ENCODE data around the gene CFAP20DC. TPM values are rescaled to one million over a fixed set of nuclear protein-coding genes. Genes with fewer than 3 reads are reported as not detected.
"Not testable (repeated sequence)": the region's sequence is repeated elsewhere in the genome, so short reads cannot be mapped to it uniquely, and the experiment has no call there.

The CFAP20DC gene
- total RNA-seq, 1 donor from 2014 or later: 1.2 TPM

DNA sequence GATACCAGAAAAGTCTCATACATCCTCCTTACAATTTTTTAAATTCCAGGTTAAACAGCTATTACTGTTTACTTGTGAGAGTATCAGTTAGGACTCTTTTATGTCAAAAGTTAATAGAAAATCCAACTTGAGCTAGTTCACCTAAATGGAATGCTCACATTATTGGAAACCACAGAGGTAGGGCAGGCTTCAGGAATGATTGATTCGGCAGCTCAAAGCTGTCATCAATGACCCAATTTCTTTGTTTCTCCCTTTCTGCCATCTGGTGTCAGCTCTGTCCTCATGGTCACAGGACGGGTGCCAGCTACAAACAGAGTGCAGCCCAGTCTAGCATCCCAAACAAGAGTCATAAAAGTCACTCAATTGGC, 32.2 kb downstream of the CFAP20DC start:
- no peak for DNase-seq

DNA sequence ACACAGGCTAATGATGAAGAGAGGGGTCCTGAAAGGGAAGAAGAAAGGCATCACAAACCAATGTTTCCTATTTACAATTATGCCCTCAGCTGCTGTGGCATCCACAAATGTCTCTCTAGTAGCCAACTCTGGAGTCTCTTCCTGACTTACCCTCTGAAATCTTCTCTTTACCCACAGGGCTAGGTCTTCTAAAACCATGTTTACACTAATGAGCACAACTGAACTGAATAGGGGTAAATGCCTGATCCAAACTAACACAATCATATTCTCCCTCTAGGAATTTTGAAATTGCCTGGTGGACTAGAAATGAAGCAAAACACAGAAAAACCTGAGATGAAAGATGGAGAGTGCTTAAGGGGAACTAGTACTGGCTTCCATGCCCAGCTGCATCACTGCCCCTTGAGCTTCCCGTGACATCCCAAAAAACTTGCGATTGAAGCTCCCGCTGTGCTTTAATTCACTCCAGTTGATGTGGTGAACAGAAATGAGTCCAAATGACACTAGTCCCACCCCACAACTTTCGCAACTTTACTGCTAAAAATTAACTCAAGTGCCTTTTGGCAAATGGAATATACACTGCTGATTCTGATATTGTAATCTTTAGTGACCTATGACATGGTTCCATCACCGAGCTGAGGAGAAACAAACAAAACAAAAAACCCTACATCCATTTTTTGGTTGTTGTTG, 32.8 kb downstream of the CFAP20DC start:
- no peak for DNase-seq

DNA sequence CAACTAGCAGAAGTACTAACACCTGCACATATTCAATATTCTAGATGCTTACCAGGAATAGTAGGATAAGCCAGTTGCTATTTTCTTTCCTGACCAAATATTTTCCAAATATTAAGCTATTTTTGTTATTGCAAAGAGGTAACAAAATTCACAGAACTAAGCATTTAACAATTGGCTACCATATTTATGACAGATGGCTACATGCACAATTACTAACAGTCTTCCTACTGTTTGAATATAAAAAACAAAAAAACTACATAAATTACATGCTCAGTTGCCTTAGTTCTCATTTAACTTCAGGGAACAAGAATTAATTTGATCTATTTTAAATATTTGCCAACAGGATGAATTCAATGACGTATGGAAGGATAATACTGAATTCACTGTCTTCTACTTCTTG, 36.2 kb downstream of the CFAP20DC start:
- DNase-seq: no peak

DNA sequence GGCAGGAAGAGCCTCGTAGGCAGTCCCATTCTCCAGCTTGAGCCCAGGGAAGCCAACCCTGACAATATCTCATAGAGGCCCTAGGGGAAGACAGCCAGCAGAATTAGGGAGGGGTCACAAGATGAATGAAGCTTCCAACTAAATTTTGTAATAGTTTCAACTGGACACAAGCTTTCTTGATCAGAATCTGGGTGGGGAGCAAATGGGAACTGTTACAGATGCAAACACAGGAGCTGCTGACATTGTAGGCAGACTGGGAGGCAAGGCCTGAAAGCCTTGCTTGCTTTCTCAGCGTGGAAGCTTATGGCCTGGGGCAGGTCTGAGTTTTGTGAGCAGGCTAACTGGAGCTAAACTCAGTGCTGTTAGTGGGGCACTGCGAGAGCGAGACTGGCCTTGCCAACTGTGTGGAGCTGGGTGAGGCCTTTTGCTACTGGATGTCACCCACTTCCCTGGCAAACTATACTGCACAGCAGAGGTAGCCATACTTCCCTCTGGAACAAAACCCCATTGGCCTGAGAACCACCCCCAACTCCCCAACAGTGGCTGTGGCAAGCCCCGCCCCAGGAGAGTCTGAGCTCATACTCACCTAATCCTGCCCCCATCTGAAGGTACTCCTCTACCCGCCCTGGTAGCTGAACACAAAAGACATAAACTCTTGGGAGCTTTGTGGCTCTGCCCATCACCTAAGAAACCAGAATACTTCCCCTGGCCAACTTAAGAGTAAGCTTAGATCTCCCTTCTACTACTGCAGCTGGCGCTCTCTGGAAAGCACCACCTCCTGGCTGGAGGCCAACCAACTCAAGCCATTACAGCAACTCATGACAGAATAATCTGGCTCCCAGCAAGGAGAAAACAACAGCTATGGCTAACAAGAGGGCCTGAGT, 42.9 kb downstream of the CFAP20DC start:
- peak; percentile 21 for DNase-seq

DNA sequence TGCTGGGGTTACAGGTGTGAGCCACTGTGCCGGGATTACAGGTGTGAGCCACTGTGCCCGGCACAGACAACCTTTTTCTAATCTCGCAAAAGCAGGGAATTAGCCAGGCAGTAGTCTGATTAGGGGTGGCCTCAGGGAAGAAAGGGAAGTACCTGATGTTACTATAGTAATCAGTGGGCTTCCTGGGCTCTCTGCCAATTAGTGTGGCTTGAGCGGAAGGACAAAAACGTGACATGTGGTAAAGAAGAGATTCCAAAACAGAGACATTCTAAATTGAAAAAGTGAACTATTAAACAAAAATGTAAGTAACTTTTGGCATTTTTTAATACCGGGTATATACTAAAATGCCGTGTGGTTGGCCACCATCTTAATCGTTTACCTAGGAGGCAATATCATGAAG, 48.1 kb downstream of the CFAP20DC start:
- DNase-seq: peak; percentile 34

DNA sequence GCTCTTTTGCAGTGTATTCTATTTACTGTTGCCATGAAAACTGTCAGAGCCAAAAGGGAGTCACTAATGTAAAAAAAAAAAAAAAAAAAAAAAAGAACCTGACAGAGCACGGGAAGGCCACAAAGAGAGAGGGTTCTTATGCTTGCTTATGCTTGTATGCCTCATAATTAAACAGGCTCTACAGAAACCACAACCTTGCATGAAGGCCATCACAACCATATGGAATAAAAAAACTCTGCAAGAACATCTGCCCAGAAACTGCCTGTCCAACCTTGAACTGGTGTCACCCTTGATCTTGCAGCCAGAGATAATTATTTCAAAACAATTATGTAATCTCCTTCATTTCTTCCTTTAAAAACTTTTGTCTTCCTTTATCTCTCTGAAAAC, 50.1 kb downstream of the CFAP20DC start:
- no peak for DNase-seq

DNA sequence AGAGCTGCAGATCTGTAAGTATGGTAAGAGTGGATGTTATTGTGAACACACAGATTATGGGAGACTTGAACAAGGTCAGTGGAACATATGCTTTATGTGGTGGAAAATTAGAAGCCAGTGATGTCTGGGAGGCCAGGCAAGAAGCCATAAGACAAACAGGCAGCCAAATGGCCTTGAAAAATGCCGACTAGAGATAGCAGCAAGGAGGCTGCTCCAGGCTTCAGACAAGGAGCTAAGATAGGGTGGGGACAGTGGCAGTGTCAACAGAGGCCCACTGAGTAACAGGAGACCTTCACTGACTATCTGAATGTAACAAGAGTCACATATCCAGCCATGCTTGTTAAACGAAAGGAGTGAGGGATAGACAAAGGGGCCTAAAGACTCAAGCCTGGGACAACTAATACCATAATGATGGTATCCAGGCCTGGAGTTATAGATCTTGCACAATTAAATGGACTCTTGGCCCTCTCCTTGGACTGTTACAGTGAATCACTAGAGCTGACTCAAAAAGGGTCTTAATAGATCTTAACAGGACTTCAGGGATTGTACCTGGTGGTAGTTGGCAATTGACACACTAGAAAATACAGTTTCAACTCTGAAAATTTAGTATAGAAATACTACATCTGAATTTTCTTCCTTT, 50.6 kb downstream of the CFAP20DC start:
- DNase-seq: no peak

DNA sequence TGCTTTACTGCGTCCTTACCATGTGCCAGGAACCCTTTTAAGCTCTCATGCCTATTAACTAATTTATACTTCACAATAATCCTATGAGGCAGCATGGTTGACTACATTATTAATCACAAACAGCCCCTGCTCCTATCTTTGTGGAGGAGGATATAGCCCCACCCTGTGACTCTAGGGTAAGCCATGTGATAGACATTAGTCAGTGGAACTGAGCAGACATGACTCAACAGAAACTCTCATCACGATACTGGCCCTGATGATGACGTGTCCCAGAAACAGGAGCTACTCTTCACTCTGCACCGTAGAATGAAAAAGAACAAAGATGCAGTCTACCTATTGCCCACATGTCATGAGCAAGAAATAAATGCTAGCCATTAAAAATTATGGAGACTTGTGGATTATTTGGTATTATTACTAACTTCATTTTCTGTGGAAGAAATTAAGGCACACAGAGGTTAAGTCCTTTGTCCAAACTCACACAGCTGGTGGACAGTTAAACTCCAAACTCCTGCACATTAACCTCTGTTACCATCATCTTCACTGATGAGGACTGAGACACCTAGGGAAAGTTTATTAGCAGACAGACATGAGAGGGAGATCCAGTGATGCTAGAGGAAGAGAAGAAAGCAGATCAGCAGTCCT, 51.2 kb downstream of the CFAP20DC start:
- DNase-seq: peak; percentile 82

DNA sequence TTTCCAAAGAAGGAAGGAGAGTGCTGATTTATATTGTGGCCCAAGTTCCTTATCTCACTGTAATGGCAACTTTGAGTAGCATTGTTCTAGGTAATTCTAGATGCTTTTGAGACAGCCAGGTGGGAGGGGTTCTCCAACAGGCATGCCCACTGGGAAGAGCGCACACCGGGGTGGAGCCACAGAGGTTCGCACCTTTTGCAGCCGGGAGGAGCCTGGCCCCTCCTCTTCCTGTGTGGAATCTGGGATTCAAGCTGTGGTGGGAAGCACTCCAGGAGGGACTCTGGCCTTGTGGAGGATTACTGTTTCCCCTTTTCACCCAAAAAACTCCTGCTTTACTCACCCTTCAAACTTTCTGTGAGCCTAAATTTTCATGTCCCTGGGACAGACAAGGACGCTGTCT, 53.1 kb downstream of the CFAP20DC start:
- DNase-seq: no peak

DNA sequence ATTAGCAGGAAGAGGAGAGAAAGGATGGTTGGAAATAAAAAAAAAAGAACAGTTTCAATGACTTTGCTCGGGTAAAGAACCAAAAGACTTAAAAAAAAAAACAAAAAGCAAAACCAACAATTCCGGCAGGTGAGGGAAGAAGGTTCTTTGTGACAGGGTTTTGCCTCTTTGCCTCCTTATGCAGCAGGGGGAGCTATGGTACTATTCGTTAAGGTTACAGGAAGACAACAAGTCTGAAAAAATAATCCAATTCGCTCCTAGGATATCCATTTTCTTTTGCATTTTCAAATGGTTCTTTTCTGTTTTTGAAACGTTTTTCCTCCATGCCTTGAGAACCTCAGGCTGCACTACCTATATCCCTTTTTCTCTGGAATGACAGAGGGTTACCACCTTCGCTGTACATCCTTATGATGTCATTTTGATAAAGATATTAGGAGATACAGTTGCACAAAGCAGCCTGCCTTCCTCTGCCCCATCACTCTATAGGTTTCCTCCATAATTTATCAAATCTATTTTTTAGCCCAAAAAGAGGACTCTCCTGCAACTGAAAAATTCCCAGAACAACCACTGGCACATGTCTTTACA, 55.0 kb downstream of the CFAP20DC start:
- peak; percentile 81 for DNase-seq

DNA sequence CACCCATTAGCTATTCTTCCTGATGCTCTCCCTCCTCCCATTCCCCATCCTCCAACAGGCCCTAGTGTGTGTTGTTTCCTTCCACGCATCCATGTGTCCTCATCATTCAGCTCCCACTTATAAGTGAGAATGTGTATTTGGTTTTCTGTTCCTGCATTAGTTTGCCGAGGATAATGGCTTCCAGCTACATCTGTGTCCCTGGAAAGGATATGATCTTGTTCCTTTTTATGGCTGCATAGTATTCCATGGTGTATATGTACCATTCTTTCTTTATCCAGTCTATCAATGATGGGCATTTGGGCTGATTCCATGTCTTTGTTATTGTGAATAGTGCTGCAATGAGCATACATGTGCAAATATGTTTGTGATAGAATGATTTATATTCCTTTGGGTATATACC, 56.3 kb downstream of the CFAP20DC start:
- DNase-seq: no peak

DNA sequence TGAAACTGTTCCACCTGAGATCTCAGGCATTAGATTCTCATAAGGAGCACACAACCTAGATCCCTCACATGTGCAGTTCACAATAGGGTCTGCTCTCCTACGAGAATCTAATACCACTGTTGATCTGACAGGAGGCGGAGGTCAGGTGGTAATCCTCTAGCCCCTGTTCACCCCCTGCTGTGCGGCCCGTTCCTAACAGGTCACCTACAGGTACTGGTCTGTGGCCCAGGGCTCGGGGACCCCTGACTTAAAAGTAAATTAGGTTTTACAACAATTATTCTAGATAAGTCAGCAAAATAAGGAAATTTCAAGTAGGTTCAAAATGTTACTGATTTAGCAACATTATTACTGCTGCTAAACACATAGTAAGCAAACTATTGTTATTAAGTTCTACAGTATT, 58.2 kb downstream of the CFAP20DC start:
- no peak for DNase-seq

DNA sequence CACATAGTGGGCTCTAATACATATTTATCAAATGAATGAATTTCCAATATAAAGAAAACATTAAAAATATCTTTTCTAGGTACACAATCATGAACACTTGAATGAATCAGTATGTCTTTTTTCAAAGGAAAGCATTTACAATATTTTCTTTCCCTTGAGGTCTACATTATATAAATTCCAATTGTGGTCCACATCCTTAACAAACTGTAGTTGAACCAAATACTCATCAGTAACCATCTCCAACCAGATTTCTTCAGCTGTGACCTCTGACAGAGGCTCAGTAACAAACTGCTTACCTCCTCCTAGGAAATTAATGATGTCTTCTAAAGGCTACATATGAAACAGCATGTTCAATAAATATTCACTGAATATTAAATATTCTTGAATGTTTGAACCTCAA, 58.8 kb downstream of the CFAP20DC start:
- DNase-seq: no peak

DNA sequence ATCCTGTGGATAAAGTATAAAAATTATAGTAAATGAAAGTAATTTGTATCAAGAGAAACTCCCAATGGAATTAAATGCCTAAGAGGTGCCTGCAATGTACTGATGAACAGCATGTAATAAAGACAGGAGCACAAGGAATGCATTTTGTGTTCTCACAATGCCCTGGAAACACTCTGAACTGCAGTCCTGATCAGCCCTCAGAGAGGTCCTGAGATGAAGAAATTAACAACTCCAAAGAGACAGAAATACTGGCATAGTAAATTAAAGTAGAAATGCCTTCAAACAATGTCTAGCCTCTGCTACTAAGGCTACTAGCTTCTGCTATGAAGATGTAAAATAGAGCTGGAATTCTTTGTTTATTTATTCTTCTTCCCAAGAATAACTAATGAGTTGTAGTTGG, 59.9 kb downstream of the CFAP20DC start:
- DNase-seq: no peak

DNA sequence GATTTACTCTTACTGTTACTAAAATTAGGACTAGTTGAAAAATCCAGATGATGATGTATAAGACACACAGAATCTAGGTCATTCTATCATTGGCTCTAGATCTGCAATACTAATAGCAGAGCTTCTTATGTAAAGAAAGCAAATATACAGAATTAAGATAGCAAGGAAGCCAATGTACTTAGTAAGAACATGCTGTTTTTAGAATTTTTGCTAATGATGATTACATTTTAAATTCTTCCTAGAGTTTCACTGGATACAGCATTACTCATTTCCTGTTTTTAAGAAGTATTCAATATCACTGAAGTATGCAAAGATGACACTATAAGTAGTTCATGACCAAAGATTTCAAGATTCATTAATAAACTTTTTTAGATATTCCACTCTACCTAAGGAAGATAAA, 60.7 kb downstream of the CFAP20DC start:
- DNase-seq: peak; percentile 47

DNA sequence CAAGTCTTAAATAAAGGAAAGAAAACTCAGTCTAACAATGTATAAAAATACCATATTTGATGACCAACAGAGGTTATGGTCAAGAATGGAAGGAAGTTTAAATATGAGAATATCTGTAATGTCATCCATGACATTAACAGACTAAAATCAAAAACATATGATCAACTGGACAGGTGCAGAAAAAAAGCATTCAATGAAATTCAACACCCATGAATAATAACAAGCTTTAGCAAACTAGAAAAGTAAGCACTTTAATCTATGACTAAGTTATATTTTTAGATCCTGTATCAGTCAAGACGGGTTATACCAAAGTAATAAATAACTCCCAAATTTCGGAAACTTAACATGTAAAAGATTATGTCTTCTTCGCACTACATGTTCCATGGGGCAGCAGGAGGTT, 61.8 kb downstream of the CFAP20DC start:
- no peak for DNase-seq

DNA sequence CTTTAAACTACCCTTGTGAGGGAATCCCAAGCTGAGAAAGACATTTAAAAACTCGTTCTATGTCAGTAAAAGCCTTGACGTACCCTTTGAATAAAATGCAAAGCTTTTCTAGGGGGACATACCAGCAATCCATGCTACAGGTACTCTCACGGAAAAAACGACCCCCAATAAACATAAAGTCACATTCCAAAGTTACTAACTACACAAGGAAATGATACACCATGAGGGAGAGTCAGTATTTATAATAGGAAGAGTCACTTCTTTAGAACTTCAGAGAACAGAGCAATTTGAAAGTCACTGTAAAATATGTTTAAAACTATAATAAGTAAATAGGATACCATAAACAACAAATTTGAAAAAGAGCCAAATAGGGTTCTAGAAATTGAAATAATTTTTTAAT, 63.2 kb downstream of the CFAP20DC start:
- no peak for DNase-seq

DNA sequence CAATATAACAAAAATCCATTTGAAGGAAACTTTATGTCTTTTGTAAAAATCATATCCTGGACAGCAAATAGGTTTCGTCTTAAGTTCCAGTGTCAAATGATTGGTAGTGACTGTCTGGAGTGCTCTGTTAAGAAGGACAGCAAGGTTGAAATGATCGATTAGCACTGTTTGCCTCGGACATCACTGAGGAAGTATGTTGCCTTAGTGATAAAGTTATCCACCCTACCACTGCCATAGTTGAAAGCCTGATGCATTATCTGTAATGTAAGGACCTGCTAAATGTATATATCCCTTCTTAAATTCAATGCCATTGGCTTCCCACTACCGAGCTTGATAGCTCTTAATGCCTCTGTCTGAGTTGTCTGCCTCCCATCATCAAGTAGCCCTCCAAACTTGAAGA, 70.0 kb downstream of the CFAP20DC start:
- DNase-seq: no peak

DNA sequence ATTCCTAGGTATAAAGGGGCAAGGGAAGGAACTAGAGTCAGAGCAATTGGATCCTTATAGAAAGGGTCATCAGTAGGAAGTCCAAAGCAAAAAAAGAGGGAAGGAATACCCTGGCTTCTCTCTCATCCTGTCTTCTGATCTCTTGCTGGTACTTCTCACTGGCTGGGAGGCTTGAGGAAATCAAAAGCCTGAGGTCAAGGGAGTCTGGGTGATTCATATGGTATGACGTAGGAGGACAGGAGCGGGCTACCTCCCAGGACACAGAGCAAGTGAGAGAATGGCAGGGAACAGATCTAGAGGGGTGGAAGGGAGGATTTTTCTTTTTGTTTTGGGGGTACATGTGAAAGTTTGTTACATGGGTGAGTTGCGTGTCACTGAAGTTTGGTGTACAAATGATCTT, 76.0 kb downstream of the CFAP20DC start:
- no peak for DNase-seq

DNA sequence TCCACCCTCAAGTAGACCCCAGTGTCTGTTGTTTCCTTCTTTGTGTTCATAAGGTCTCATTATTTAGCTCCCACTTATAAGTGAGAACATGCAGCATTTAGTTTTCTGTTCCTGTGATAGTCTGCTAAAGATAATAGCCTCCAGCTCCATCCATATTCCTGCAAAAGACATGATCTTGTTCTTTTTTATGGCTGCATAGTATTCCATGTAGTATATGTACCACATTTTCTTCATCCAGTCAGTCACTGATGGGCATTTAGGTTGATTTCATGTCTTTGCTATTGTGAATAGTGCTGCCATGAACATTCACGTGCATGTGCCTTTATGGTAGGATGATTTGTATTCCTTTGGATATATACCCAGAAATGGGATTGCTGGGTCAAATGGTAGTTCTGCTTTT, 82.0 kb downstream of the CFAP20DC start:
- not testable (repeated sequence) for DNase-seq

DNA sequence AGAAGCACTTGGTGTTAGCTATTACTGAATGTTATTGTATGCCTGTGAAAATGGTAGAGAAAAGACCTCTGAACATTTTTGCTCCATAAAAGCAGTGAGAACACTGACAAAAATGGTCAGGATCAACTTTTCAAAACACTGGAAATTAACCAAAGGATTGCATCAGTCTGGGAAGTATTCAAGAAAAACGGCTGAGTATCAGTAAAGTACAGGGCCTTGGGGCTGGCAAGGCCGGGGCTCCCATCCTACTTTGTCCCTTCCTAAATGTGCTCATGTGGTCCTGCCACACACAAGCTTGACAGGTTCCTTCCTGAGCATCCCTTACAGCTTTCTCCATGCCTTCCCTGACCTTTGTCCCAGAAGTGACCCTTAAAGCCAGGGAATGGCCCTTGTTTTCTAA, 84.0 kb downstream of the CFAP20DC start:
- no peak for DNase-seq

DNA sequence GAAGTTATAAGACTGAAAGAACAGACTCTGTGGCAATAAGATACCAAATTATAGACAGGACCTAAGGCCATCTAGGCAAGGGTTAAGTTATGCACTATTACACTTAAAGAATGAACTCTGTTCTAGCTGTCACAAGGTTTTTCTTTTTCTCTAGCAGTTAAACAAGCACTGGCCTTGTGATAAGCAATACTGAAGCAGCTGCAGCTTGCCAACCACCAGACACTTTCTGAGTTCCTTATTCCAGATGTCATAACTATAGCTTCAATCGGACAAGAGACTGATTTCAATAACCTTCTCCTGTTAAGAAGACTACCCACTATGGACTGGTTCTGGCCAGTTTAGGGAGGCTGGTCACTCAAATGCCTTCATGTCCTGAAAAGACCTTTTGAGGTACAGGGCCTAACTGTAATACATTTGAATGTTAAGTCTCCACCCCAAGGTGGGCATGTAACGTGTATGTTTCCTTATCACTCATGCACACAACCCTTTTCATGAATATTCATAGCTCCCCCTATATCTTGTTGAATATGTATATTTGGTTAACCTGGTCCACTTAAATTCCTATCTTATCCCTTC, 85.8 kb downstream of the CFAP20DC start:
- no peak for DNase-seq

DNA sequence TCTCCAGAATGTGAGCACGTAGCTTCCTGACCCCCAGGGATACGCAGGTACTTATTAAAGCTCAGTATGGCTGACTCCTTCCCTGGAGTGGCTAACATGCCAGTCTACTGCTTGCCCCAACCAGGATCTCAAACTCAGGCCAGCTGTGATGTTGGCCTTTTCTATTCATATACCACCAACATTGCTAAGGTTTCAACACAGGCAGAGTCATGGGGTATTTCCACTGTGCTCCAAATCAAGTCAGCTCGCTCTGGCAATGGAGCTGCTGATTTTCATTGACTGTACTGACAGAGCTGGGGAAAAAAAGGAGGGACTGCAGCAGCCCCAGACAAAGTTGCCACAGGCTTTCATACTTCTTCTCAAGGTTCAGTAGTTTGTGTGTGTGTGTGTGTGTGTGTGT, 87.0 kb downstream of the CFAP20DC start:
- DNase-seq: no peak

Data from dermis blood vessel endothelial cell (primary cell).